ENCODE results near the gene DNAH17. TPM values are rescaled to one million over a fixed set of nuclear protein-coding genes. Genes with fewer than 3 reads are reported as not detected.

DNAH17 gene
- total RNA-seq, 1 experiment from 2014 or later: 0.13 TPM

GRCh38 chr17:78444392-78444791 lies 132.8 kb downstream of the DNAH17 start:
- Histone ChIP-seq H2AK5ac (ENCODE audit: insufficient read length, low read length) (no peak overlapping the region), H3K79me1 (ENCODE audit: insufficient read depth, low read depth, low read length, poor library complexity, severe bottlenecking) (no peaks in the 10 kb centered on the region), H3K23me2 (ENCODE audit: insufficient read length, low read depth, low read length, poor library complexity, severe bottlenecking) (no peaks in the 10 kb centered on the region), H3K56ac (ENCODE audit: insufficient read length, low read depth, low read length) (no peak overlapping the region), H4K8ac (replicated peaks; ENCODE audit: insufficient read length, low read depth, low read length) (no peak overlapping the region), H2BK5ac (ENCODE audit: insufficient read length, low read length) (no peak overlapping the region), H3K9ac (ENCODE audit: extremely low read depth, insufficient read length, low read length) (no peak overlapping the region), H3K4ac (ENCODE audit: low read depth, low read length) (no peak overlapping the region), H2BK120ac (ENCODE audit: low read depth, low read length, poor library complexity, severe bottlenecking) (no peak overlapping the region), H3K23ac (ENCODE audit: insufficient read length, low read depth, low read length) (no peak overlapping the region), H3K18ac (ENCODE audit: insufficient read length, low read depth, low read length) (no peak overlapping the region), H4K20me1 (ENCODE audit: control insufficient read depth, insufficient read depth, insufficient read length) (no peaks in the 10 kb centered on the region), H3K27ac (ENCODE audit: insufficient read length, low read depth, low read length) (no peak overlapping the region), H3K4me1 (ENCODE audit: insufficient read depth, low read length) (no peaks in the 10 kb centered on the region), H3K4me2 (ENCODE audit: insufficient read depth, insufficient read length, low read length) (no peak overlapping the region), H3K27me3 (ENCODE audit: insufficient read depth, low read length) (no peaks in the 10 kb centered on the region), H4K5ac (ENCODE audit: insufficient read length, low read depth, low read length) (no peak overlapping the region), H3K79me2 (ENCODE audit: insufficient read depth, low read length) (no peaks in the 10 kb centered on the region), H2BK15ac (ENCODE audit: low read depth, low read length) (no peak overlapping the region), H2AFZ (ENCODE audit: low read length) (no peak overlapping the region), H3K9me3 (ENCODE audit: control insufficient read depth, low read depth, low read length) (no peaks in the 10 kb centered on the region), H4K91ac (ENCODE audit: insufficient read length, low read depth, low read length) (no peak overlapping the region), H3T11ph (ENCODE audit: low read length) (no peak overlapping the region), H3K14ac (ENCODE audit: insufficient read depth, low read length) (no peak overlapping the region), H2BK12ac (ENCODE audit: insufficient read length, low read depth, low read length) (no peak overlapping the region), H2BK20ac (ENCODE audit: low read depth, low read length, poor library complexity, severe bottlenecking) (no peak overlapping the region)
- Mint-ChIP-seq H3K27me3 (ENCODE audit: low read depth) (no peaks in the 10 kb centered on the region; the same call in 1 of the 2 replicates), H3K9me3 (peaks cover 3 to 9% of the 10 kb centered on the region in 2 experiments; a peak in 3 of 5 replicates), H3K27ac (no peak overlapping the region), H3K36me3 (ENCODE audit: insufficient read depth in 1 of 3, low read depth in 3 of 3) (peaks cover 0 to 4% (median 0%) of the 10 kb centered on the region in 3 experiments; a peak in 2 of 7 replicates), H3K4me1 (no peaks in the 10 kb centered on the region), H3K4me3 (no peak overlapping the region)
- DNase-seq: no peak
- no peak for TF ChIP-seq CTCF (conservative IDR thresholded peaks at IDR 0.05)
- WGBS (ENCODE audit: extremely low coverage, insufficient read length, low lambda C conversion rate): no CpG with 5 or more reads among the region's 20 CpGs

All from H9 (cell line).